CD8-positive, alpha-beta memory T cell (primary cell): ENCODE results near the gene PLCL2. TPM values are rescaled to one million over a fixed set of nuclear protein-coding genes. Genes with fewer than 3 reads are reported as not detected.

ENCODE experiments used
- CTCF ChIA-PET: fragments of 350-600 bp; sonication (Branson Sonifier 250); formaldehyde crosslinking; loops from one replicate; lab custom pipeline; 2021; ENCODE audit warnings: antibody characterized with exemption; lab: Charles Lee
- POLR2A ChIA-PET: fragments of 350-600 bp; sonication (Branson Sonifier 250); formaldehyde crosslinking; loops from one replicate; lab custom pipeline; 2021; ENCODE audit warnings: antibody characterized with exemption; lab: Charles Lee
- DNase-seq, 5 donors: peaks; one replicate each; pipeline versions ENCODE4 v3.0.0 to v3.0.0-alpha.2; 2020 to 2022; ENCODE audit warnings: mixed read lengths in 1 of 5
- H3K27ac ChIP-seq: one replicate; pipeline ENCODE4 v1.7.0; 2013; ENCODE audit warnings: low read depth, mild to moderate bottlenecking, low read length, moderate library complexity
- H3K27me3 ChIP-seq: 2 replicates; pipeline ENCODE4 v1.7.0; 2013; ENCODE audit warnings: low read length, mild to moderate bottlenecking; ENCODE audit not compliant: insufficient read depth, poor library complexity, severe bottlenecking
- H3K36me3 ChIP-seq: 2 replicates; pipeline ENCODE4 v1.7.0; 2013; ENCODE audit warnings: mild to moderate bottlenecking, low read length, moderate library complexity; ENCODE audit not compliant: insufficient read depth
- H3K4me1 ChIP-seq: 2 replicates; pipeline ENCODE4 v1.7.0; 2013; ENCODE audit warnings: mild to moderate bottlenecking, low read length, moderate library complexity; ENCODE audit not compliant: insufficient read depth
- H3K4me3 ChIP-seq: 2 replicates; pipeline ENCODE4 v1.7.0; 2013; ENCODE audit warnings: mild to moderate bottlenecking, low read length
- H3K9me3 ChIP-seq: 2 replicates; pipeline ENCODE4 v1.7.0; 2013; ENCODE audit warnings: mild to moderate bottlenecking, low read length
- H3K27ac Mint-ChIP-seq, 8 donors: one replicate each; pipeline ENCODE4 v1.8.0; 2020 to 2021; ENCODE audit warnings: mixed read lengths in 8 of 8, mild to moderate bottlenecking in 6 of 8, inconsistent platforms in 3 of 8, moderate library complexity in 3 of 8
- H3K27me3 Mint-ChIP-seq, 2 donors: one replicate each; pipeline ENCODE4 v1.8.0; 2020 to 2021; ENCODE audit warnings: mixed read lengths in 2 of 2, mild to moderate bottlenecking in 1 of 2, moderate library complexity in 1 of 2
- H3K36me3 Mint-ChIP-seq, 3 donors: one replicate each; pipeline ENCODE4 v1.8.0; 2020 to 2021; ENCODE audit warnings: mixed read lengths in 3 of 3, inconsistent platforms in 1 of 3, mild to moderate bottlenecking in 1 of 3
- H3K4me1 Mint-ChIP-seq, 3 donors: one replicate each; pipeline ENCODE4 v1.8.0; 2020 to 2021; ENCODE audit warnings: mixed read lengths in 3 of 3, inconsistent platforms in 1 of 3, mild to moderate bottlenecking in 1 of 3
- H3K4me3 Mint-ChIP-seq, 7 donors: one replicate each; pipeline ENCODE4 v1.8.0; 2020 to 2021; ENCODE audit warnings: mixed read lengths in 7 of 7, mild to moderate bottlenecking in 6 of 7, moderate library complexity in 4 of 7, inconsistent platforms in 2 of 7
- H3K9me3 Mint-ChIP-seq, 5 donors: one replicate each; pipeline ENCODE4 v1.8.0; 2020 to 2022; ENCODE audit warnings: mixed read lengths in 5 of 5, mild to moderate bottlenecking in 3 of 5, moderate library complexity in 2 of 5, inconsistent platforms in 1 of 5
- polyA plus RNA-seq: library from polyadenylated mRNA; unstranded; fragments of 300-500 nt; fragmentation: Illumina TruSeq; gene quantifications from one replicate; pipeline ENCODE4 v1.2.3, GENCODE V29; 2021
- total RNA-seq, 2 experiments: library from RNA; stranded (reverse); gene quantifications; one replicate each; pipeline ENCODE4 v1.2.3, GENCODE V29; 2021

The PLCL2 gene
- total and polyA plus RNA-seq, 3 experiments from 2014 or later: 22.2 to 94.9 (median 22.8) TPM

- H3K9me3 Mint-ChIP-seq: no peaks in the 10 kb centered on the region
- POLR2A ChIA-PET: no interaction called here
- Histone ChIP-seq H3K36me3 (no peaks in the 10 kb centered on the region), H3K9me3 (no peaks in the 10 kb centered on the region), H3K4me3 (no peak overlapping the region), H3K27me3 (no peaks in the 10 kb centered on the region), H3K27ac (no peak overlapping the region), H3K4me1 (no peaks in the 10 kb centered on the region)
- H3K4me1 Mint-ChIP-seq: peaks cover 0 to 3% (median 3%) of the 10 kb centered on the region in 3 donors
- H3K27ac Mint-ChIP-seq: no peak overlapping the region
- H3K36me3 Mint-ChIP-seq: peaks cover 0 to 2% (median 0%) of the 10 kb centered on the region in 3 donors
- DNase-seq: no peak
- CTCF ChIA-PET: no interaction called here
- H3K4me3 Mint-ChIP-seq: peak overlapping the region in 1 of 7 donors; percentile 21
- peaks cover 6 to 7% of the 10 kb centered on the region in 2 donors for H3K27me3 Mint-ChIP-seq
Measured at GRCh38 chr3:16877911-16878310, 6.8 kb upstream of the PLCL2 start.

- peaks cover 0 to 3% of the 10 kb centered on the region in 2 donors for H3K27me3 Mint-ChIP-seq
- peaks cover 0 to 18% (median 0%) of the 10 kb centered on the region in 3 donors for H3K36me3 Mint-ChIP-seq
- Histone ChIP-seq H3K4me3 (no peak overlapping the region), H3K4me1 (peaks cover 6% of the 10 kb centered on the region), H3K36me3 (no peaks in the 10 kb centered on the region), H3K27ac (no peak overlapping the region), H3K27me3 (no peaks in the 10 kb centered on the region), H3K9me3 (no peaks in the 10 kb centered on the region)
- ChIA-PET POLR2A (no interaction called here), CTCF (no interaction called here)
- no peak for DNase-seq
- H3K27ac Mint-ChIP-seq: peak overlapping the region in 2 of 8 donors; percentile 26 to 86
- no peaks in the 10 kb centered on the region for H3K9me3 Mint-ChIP-seq
- peaks cover 9 to 20% (median 19%) of the 10 kb centered on the region in 3 donors for H3K4me1 Mint-ChIP-seq
- H3K4me3 Mint-ChIP-seq: peak overlapping the region in 5 of 7 donors; percentile 65 to 95 (median 90)
Measured at GRCh38 chr3:16881896-16882630, 2.7 kb upstream of the PLCL2 start.

- H3K9me3 ChIP-seq: no peaks in the 10 kb centered on the region
- H3K36me3 Mint-ChIP-seq: peaks cover 0 to 18% (median 0%) of the 10 kb centered on the region in 3 donors
- no peaks in the 10 kb centered on the region for H3K27me3 Mint-ChIP-seq
- peaks cover 16% of the 10 kb centered on the region for H3K4me1 ChIP-seq
- POLR2A ChIA-PET: interaction anchor here (1.7 kb wide), 1 partner anchor 40 kb away, joined by 38 read pairs; no protein-coding TSS in a partner anchor
- no peak overlapping the region for H3K27ac ChIP-seq
- H3K4me3 ChIP-seq: no peak overlapping the region
- DNase-seq: no peak
- CTCF ChIA-PET: interaction anchor here (0.9 to 4.6 kb wide), 15 partner anchors 14 to 348 kb away, joined by 3 to 52 read pairs (median 6); no protein-coding TSS in a partner anchor
- peaks cover 21 to 31% (median 30%) of the 10 kb centered on the region in 3 donors for H3K4me1 Mint-ChIP-seq
- H3K27ac Mint-ChIP-seq: peak overlapping the region in 7 of 8 donors; percentile 26 to 86 (median 78)
- no peaks in the 10 kb centered on the region for H3K36me3 ChIP-seq
- H3K9me3 Mint-ChIP-seq: no peaks in the 10 kb centered on the region
- peak overlapping the region; percentile 65 to 99 (median 90) for H3K4me3 Mint-ChIP-seq
- no peaks in the 10 kb centered on the region for H3K27me3 ChIP-seq
Measured at GRCh38 chr3:16883057-16883722, 1.6 kb upstream of the PLCL2 start.

- peak overlapping the region; percentile 63 to 99 (median 88) for H3K4me3 Mint-ChIP-seq
- H3K27me3 ChIP-seq: no peaks in the 10 kb centered on the region
- no peaks in the 10 kb centered on the region for H3K27me3 Mint-ChIP-seq
- H3K9me3 Mint-ChIP-seq: no peaks in the 10 kb centered on the region
- ChIA-PET CTCF (interaction anchor here (0.8 to 4.6 kb wide), 24 partner anchors 10 to 348 kb away, joined by 3 to 52 read pairs (median 5); no protein-coding TSS in a partner anchor), POLR2A (interaction anchor here (0.9 to 1.7 kb wide), 5 partner anchors 15 to 147 kb away, joined by 4 to 38 read pairs (median 4); no protein-coding TSS in a partner anchor)
- H3K36me3 Mint-ChIP-seq: peaks cover 0 to 18% (median 0%) of the 10 kb centered on the region in 3 donors
- H3K4me1 ChIP-seq: peaks cover 17% of the 10 kb centered on the region
- no peak for DNase-seq
- peak overlapping the region; percentile 45 to 86 (median 78) for H3K27ac Mint-ChIP-seq
- no peaks in the 10 kb centered on the region for H3K36me3 ChIP-seq
- H3K4me1 Mint-ChIP-seq: peaks cover 25 to 36% (median 33%) of the 10 kb centered on the region in 3 donors
- no peaks in the 10 kb centered on the region for H3K9me3 ChIP-seq
- no peak overlapping the region for H3K4me3 ChIP-seq
- H3K27ac ChIP-seq: no peak overlapping the region
Measured at GRCh38 chr3:16883723-16884083, 1.1 kb upstream of the PLCL2 start.

DNA sequence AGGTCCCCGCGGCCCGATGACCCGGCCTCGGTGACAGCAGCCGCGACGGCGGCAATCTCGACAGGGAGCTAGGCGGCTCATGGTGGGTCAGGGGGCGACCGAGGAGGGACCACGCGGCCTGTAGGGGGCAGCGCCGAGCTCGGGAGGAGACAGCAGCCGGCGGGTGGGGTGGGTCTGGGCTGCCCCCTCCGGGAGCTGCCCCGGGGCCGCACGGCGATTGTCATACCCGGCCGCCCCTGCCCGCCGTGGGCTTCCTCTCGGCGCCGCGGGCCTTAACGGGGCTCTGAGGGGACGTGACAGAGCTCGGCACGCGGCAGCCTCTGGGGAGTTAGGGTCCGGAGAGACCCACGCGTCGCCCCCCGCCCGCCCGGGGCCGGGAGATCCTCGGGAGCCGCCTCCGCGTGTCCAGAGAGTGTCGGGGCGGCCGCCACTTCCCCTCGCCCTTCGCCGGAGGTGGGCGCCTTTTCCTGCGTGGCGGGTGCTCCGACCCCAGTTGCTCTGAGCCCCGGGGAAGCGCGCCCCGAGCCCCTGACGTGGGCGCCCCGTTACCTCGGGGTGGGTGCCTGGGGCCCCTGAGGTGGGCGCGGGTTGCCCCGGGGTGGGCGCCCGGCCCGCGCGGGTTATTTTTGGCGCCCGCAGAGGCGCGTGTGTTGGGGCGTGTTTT, 539 bp upstream of the PLCL2 start:
- H3K4me1 Mint-ChIP-seq: peaks cover 30 to 41% (median 38%) of the 10 kb centered on the region in 3 donors
- H3K4me3 ChIP-seq: peak overlapping the region; percentile 21
- peak overlapping the region; percentile 25 for H3K27ac ChIP-seq
- peak overlapping the region; percentile 88 to 99 (median 94) for H3K27ac Mint-ChIP-seq
- peaks cover 0 to 18% (median 0%) of the 10 kb centered on the region in 3 donors for H3K36me3 Mint-ChIP-seq
- H3K4me3 Mint-ChIP-seq: peak overlapping the region; percentile 93 to 100 (median 99)
- no peaks in the 10 kb centered on the region for H3K9me3 Mint-ChIP-seq
- ChIA-PET CTCF (interaction anchor here (0.7 to 4.6 kb wide), 36 partner anchors 9 to 1844 kb away, joined by 3 to 52 read pairs (median 4); no protein-coding TSS in a partner anchor), POLR2A (interaction anchor here (0.6 to 1.7 kb wide), 18 partner anchors 13 to 1076 kb away, joined by 3 to 38 read pairs (median 4); no protein-coding TSS in a partner anchor)
- no peaks in the 10 kb centered on the region for H3K27me3 ChIP-seq
- no peaks in the 10 kb centered on the region for H3K9me3 ChIP-seq
- no peaks in the 10 kb centered on the region for H3K36me3 ChIP-seq
- peaks cover 19% of the 10 kb centered on the region for H3K4me1 ChIP-seq
- no peaks in the 10 kb centered on the region for H3K27me3 Mint-ChIP-seq
- DNase-seq: peak; percentile 54 to 81 (median 60)

- Mint-ChIP-seq H3K4me3 (peak overlapping the region; percentile 95 to 100 (median 99)), H3K36me3 (peaks cover 0 to 18% (median 0%) of the 10 kb centered on the region in 3 donors), H3K4me1 (peaks cover 45 to 56% (median 53%) of the 10 kb centered on the region in 3 donors), H3K27me3 (no peaks in the 10 kb centered on the region), H3K9me3 (no peaks in the 10 kb centered on the region), H3K27ac (peak overlapping the region; percentile 95 to 98 (median 96))
- H3K4me1 ChIP-seq: peaks cover 34% of the 10 kb centered on the region
- peak overlapping the region; percentile 75 for H3K27ac ChIP-seq
- no peaks in the 10 kb centered on the region for H3K27me3 ChIP-seq
- no peak for DNase-seq
- H3K36me3 ChIP-seq: no peaks in the 10 kb centered on the region
- peak overlapping the region; percentile 81 for H3K4me3 ChIP-seq
- CTCF ChIA-PET: interaction anchor here (0.8 to 4.6 kb wide), 7 partner anchors 8 to 145 kb away, joined by 3 to 52 read pairs (median 4); no protein-coding TSS in a partner anchor
- no peaks in the 10 kb centered on the region for H3K9me3 ChIP-seq
- POLR2A ChIA-PET: interaction anchor here (0.8 to 1.4 kb wide), 7 partner anchors 16 to 223 kb away, joined by 3 to 7 read pairs (median 3); no protein-coding TSS in a partner anchor
Measured at GRCh38 chr3:16885593-16886302, 993 bp downstream of the PLCL2 start.

DNA sequence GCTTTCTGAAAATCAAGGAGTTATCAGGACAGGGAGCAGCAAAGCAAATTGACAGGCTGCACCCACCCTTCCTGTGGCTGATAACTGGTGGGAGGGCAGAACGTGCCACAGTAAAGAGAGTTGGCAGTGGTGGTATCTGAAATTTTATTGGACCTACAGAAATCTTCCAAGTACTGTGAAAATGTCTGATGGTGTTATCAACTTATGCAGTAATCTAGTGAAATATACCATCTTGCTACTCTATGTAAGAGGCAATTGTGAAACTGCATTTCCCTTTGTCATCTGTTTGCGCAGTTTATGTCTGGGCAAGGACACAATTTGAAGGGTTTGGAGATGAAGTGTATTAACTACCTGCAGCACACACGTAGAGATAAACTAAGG, 1.5 kb downstream of the PLCL2 start:
- H3K4me1 ChIP-seq: peaks cover 40% of the 10 kb centered on the region
- no peaks in the 10 kb centered on the region for H3K9me3 ChIP-seq
- peaks cover 0 to 18% (median 0%) of the 10 kb centered on the region in 3 donors for H3K36me3 Mint-ChIP-seq
- peak overlapping the region; percentile 75 for H3K27ac ChIP-seq
- peaks cover 51 to 61% (median 59%) of the 10 kb centered on the region in 3 donors for H3K4me1 Mint-ChIP-seq
- H3K27ac Mint-ChIP-seq: peak overlapping the region; percentile 95 to 98 (median 96)
- H3K4me3 ChIP-seq: peak overlapping the region; percentile 81
- no peaks in the 10 kb centered on the region for H3K27me3 ChIP-seq
- CTCF ChIA-PET: interaction anchor here (0.8 to 4.6 kb wide), 4 partner anchors 13 to 144 kb away, joined by 3 to 52 read pairs (median 4); no protein-coding TSS in a partner anchor
- DNase-seq: peak in 2 of 5 donors; percentile 27 to 48
- H3K36me3 ChIP-seq: no peaks in the 10 kb centered on the region
- POLR2A ChIA-PET: interaction anchor here (0.8 to 1.4 kb wide), 7 partner anchors 15 to 222 kb away, joined by 3 to 7 read pairs (median 3); no protein-coding TSS in a partner anchor
- no peaks in the 10 kb centered on the region for H3K27me3 Mint-ChIP-seq
- H3K9me3 Mint-ChIP-seq: no peaks in the 10 kb centered on the region
- H3K4me3 Mint-ChIP-seq: peak overlapping the region; percentile 95 to 100 (median 99)
